Peyer's patch (tissue), 4 donors: Measurements from ENCODE around the gene RASSF8. TPM values are rescaled to one million over a fixed set of nuclear protein-coding genes. Genes with fewer than 3 reads are reported as not detected.

Experiments
- DNase-seq, 3 donors: peaks; one replicate each; pipeline ENCODE4 v3.0.0-alpha.2; 2017 to 2019
- H3K27ac ChIP-seq, 4 donors: fragments of 200-600 bp; sonication (generic); one replicate each; pipeline ENCODE4 v1.5.1; 2016 to 2019
- H3K27me3 ChIP-seq, 2 donors: fragments of 200-600 bp; sonication (generic); one replicate each; pipeline ENCODE4 v1.5.1; 2019
- H3K36me3 ChIP-seq, 3 donors: fragments of 200-600 bp; sonication (generic); one replicate each; pipeline ENCODE4 v1.5.1; 2016 to 2019
- H3K4me1 ChIP-seq, 4 donors: fragments of 200-600 bp; sonication (generic); one replicate each; pipeline ENCODE4 v1.5.1; 2016 to 2019
- H3K4me3 ChIP-seq, 4 donors: fragments of 200-600 bp; sonication (generic); 1 replicate in 3 of 4; 2 replicates in 1 of 4; pipeline ENCODE4 v1.5.1; 2016 to 2019; ENCODE audit warnings: mild to moderate bottlenecking in 1 of 4
- H3K9me3 ChIP-seq, 4 donors: fragments of 200-600 bp; sonication (generic); one replicate each; pipeline ENCODE4 v1.5.1; 2016 to 2019; ENCODE audit warnings: mild to moderate bottlenecking in 1 of 4
- CTCF ChIP-seq, 6 experiments: fragments of 450-650 bp in 4 of 6; fragments of 200-600 bp in 2 of 6; sonication (generic) in 1 of 6; IDR thresholded peaks; one replicate each; pipeline ENCODE4 v1.5.1; 2017 to 2019; ENCODE audit warnings: antibody characterized with exemption in 6 of 6, mild to moderate bottlenecking in 3 of 6, moderate library complexity in 1 of 6
- POLR2A ChIP-seq, 2 donors: fragments of 450-650 bp; IDR thresholded peaks; one replicate each; pipeline ENCODE4 v1.5.1; 2017; ENCODE audit warnings: antibody characterized with exemption in 2 of 2, mild to moderate bottlenecking in 2 of 2, moderate library complexity in 2 of 2
- total RNA-seq, 4 donors: library from RNA; depleted of rRNA; stranded (reverse); fragments of >200 nt; gene quantifications; one replicate each; pipeline ENCODE4 v1.1.0, GENCODE V29; 2016

The RASSF8 gene
- total RNA-seq, 4 donors from 2014 or later = 1.2 to 56.9 (median 12.0) TPM

GRCh38 chr12:26101350-26101734 is 142.9 kb downstream of the RASSF8 start:
- peak overlapping the region in 2 of 4 donors; percentile 48 to 69 for H3K27ac ChIP-seq
- no peak for TF ChIP-seq POLR2A (IDR thresholded peaks at IDR 0.05)
- no peak for TF ChIP-seq CTCF (IDR thresholded peaks at IDR 0.05)
- H3K27me3 ChIP-seq = no peaks in the 10 kb centered on the region
- peaks cover 0 to 7% (median 0%) of the 10 kb centered on the region in 4 donors for H3K4me1 ChIP-seq
- H3K4me3 ChIP-seq = no peak overlapping the region
- H3K36me3 ChIP-seq = no peaks in the 10 kb centered on the region
- DNase-seq = peak in 1 of 3 donors; percentile 69
- no peaks in the 10 kb centered on the region for H3K9me3 ChIP-seq

GRCh38 chr12:26101763-26102162 is 143.3 kb downstream of the RASSF8 start:
- no peaks in the 10 kb centered on the region for H3K9me3 ChIP-seq
- no peaks in the 10 kb centered on the region for H3K36me3 ChIP-seq
- H3K4me3 ChIP-seq = no peak overlapping the region
- no peak for DNase-seq
- peak overlapping the region in 1 of 4 donors; percentile 69 for H3K27ac ChIP-seq
- no peaks in the 10 kb centered on the region for H3K27me3 ChIP-seq
- peaks cover 0 to 7% (median 0%) of the 10 kb centered on the region in 4 donors for H3K4me1 ChIP-seq
- TF ChIP-seq CTCF (IDR thresholded peaks at IDR 0.05) = no peak
- no peak for TF ChIP-seq POLR2A (IDR thresholded peaks at IDR 0.05)

GRCh38 chr12:26102953-26103352 is 144.5 kb downstream of the RASSF8 start:
- Histone ChIP-seq H3K27ac (no peak overlapping the region), H3K9me3 (no peaks in the 10 kb centered on the region), H3K4me1 (peaks cover 0 to 7% (median 0%) of the 10 kb centered on the region in 4 donors), H3K36me3 (no peaks in the 10 kb centered on the region), H3K27me3 (no peaks in the 10 kb centered on the region), H3K4me3 (no peak overlapping the region)
- TF ChIP-seq CTCF (IDR thresholded peaks at IDR 0.05) = no peak
- no peak for DNase-seq

GRCh38 chr12:26106347-26106746 is 147.9 kb downstream of the RASSF8 start:
- Histone ChIP-seq H3K9me3 (no peaks in the 10 kb centered on the region), H3K27ac (no peak overlapping the region), H3K4me1 (peaks cover 0 to 7% (median 0%) of the 10 kb centered on the region in 4 donors), H3K4me3 (no peak overlapping the region), H3K36me3 (no peaks in the 10 kb centered on the region), H3K27me3 (no peaks in the 10 kb centered on the region)
- no peak for DNase-seq
- no peak for TF ChIP-seq POLR2A (IDR thresholded peaks at IDR 0.05)
- no peak for TF ChIP-seq CTCF (IDR thresholded peaks at IDR 0.05)

- Histone ChIP-seq H3K27ac (peak overlapping the region in 1 of 4 donors; percentile 15), H3K4me1 (peaks cover 0 to 11% (median 0%) of the 10 kb centered on the region in 4 donors), H3K4me3 (no peak overlapping the region), H3K9me3 (no peaks in the 10 kb centered on the region), H3K36me3 (no peaks in the 10 kb centered on the region), H3K27me3 (no peaks in the 10 kb centered on the region)
- DNase-seq = no peak
- TF ChIP-seq POLR2A (IDR thresholded peaks at IDR 0.05) (no peak), CTCF (IDR thresholded peaks at IDR 0.05) (no peak)
Observed at GRCh38 chr12:26108915-26109314, 150.4 kb downstream of the RASSF8 start.

- no peak for DNase-seq
- H3K27ac ChIP-seq = peak overlapping the region in 1 of 4 donors; percentile 47
Observed at GRCh38 chr12:26109343-26109881, 150.9 kb downstream of the RASSF8 start.

More at GRCh38 chr12:26109343-26109881, 150.9 kb downstream of the RASSF8 start:
- Histone ChIP-seq H3K4me3 (no peak overlapping the region), H3K9me3 (no peaks in the 10 kb centered on the region), H3K36me3 (no peaks in the 10 kb centered on the region), H3K4me1 (peaks cover 0 to 11% (median 0%) of the 10 kb centered on the region in 4 donors), H3K27me3 (no peaks in the 10 kb centered on the region)
- TF ChIP-seq CTCF (IDR thresholded peaks at IDR 0.05) (no peak), POLR2A (IDR thresholded peaks at IDR 0.05) (no peak)
